BLaER1 treated with 17β-estradiol and CSF1 and Interleukin-3, amounts not matched to agents 10 nM and 100 nM (cell line): Measurements from ENCODE around the gene NRG3.
A peak's percentile ranks its signal among the peaks of the same experiment; 100 is the strongest.

Experiments
- H3K27ac ChIP-seq, 11 experiments: shearing (Covaris generic); formaldehyde crosslinking; 2 replicates each; pipeline ENCODE4 v1.8.1; 2022
- H3K27me3 ChIP-seq, 11 experiments: shearing (Covaris generic); formaldehyde crosslinking; 2 replicates each; pipeline ENCODE4 v1.8.1; 2022
- H3K36me3 ChIP-seq, 11 experiments: shearing (Covaris generic); formaldehyde crosslinking; 2 replicates each; pipeline ENCODE4 v1.8.1; 2022
- H3K4me1 ChIP-seq, 10 experiments: shearing (Covaris generic); formaldehyde crosslinking; 2 replicates each; pipeline ENCODE4 v1.8.1; 2022
- H3K4me2 ChIP-seq, 11 experiments: shearing (Covaris generic); formaldehyde crosslinking; 2 replicates each; pipeline ENCODE4 v1.8.1; 2022
- H3K4me3 ChIP-seq, 10 experiments: shearing (Covaris generic); formaldehyde crosslinking; 2 replicates each; pipeline ENCODE4 v1.8.1; 2022
- H3K9ac ChIP-seq, 11 experiments: shearing (Covaris generic); formaldehyde crosslinking; 2 replicates each; pipeline ENCODE4 v1.8.1; 2022
- H3K9me3 ChIP-seq, 11 experiments: shearing (Covaris generic); formaldehyde crosslinking; replicated peaks in 1 of 11; 2 replicates each; pipeline ENCODE4 v1.8.1; 2022
- H4K20me1 ChIP-seq, 11 experiments: shearing (Covaris generic); formaldehyde crosslinking; 2 replicates each; pipeline ENCODE4 v1.8.1; 2022
- Cebpa-rat ChIP-seq, 11 experiments: shearing (Covaris generic); IDR thresholded peaks; 2 replicates each; pipeline ENCODE4 v1.8.1; 2022

NRG3 gene

GRCh38 chr10:82498976-82499375 is 624.0 kb downstream of the NRG3 start:
- peaks cover 0 to 28% (median 8%) of the 10 kb centered on the region in 11 experiments; a peak in 11 of 22 replicates for H3K9me3 ChIP-seq
- TF ChIP-seq Cebpa-rat (IDR thresholded peaks at IDR 0.05), result no peak

GRCh38 chr10:82505009-82505408 is 630.0 kb downstream of the NRG3 start:
- Histone ChIP-seq H3K9ac (peak overlapping the region in 1 of 11 experiments; percentile 15; a peak in 1 of 22 replicates), H3K4me3 (no peak overlapping the region), H3K9me3 (peaks cover 0 to 21% (median 0%) of the 10 kb centered on the region in 11 experiments; a peak in 4 of 22 replicates), H4K20me1 (no peaks in the 10 kb centered on the region), H3K4me1 (peaks cover 6 to 46% (median 29%) of the 10 kb centered on the region in 10 experiments; a peak in 18 of 20 replicates), H3K27ac (peak overlapping the region in 3 of 11 experiments; percentile 18 to 41 (median 39); a peak in 3 of 22 replicates), H3K36me3 (0 out of 22 replicates have a peak, but pooled peaks cover 0 to 5% (median 0%) of the 10 kb centered on the region in 11 experiments), H3K4me2 (peak overlapping the region; percentile 50 to 72 (median 59); a peak in 19 of 22 replicates), H3K27me3 (no peaks in the 10 kb centered on the region)
- TF ChIP-seq Cebpa-rat (IDR thresholded peaks at IDR 0.05), result no peak

More at GRCh38 chr10:82498976-82499375, 624.0 kb downstream of the NRG3 start:
- Histone ChIP-seq H3K27me3 (no peaks in the 10 kb centered on the region), H3K4me3 (no peak overlapping the region), H3K27ac (no peak overlapping the region), H3K9ac (no peak overlapping the region), H3K4me1 (peaks cover 0 to 15% (median 9%) of the 10 kb centered on the region in 10 experiments; a peak in 8 of 20 replicates), H3K4me2 (no peak overlapping the region), H4K20me1 (no peaks in the 10 kb centered on the region), H3K36me3 (peaks cover 0 to 8% (median 0%) of the 10 kb centered on the region in 11 experiments; a peak in 3 of 22 replicates)

GRCh38 chr10:82506680-82507376 is 631.8 kb downstream of the NRG3 start:
- Histone ChIP-seq H3K27ac (no peak overlapping the region), H3K4me3 (no peak overlapping the region), H4K20me1 (no peaks in the 10 kb centered on the region), H3K9ac (no peak overlapping the region), H3K36me3 (0 out of 22 replicates have a peak, but pooled peaks cover 0 to 5% (median 0%) of the 10 kb centered on the region in 11 experiments), H3K4me1 (peaks cover 6 to 46% (median 29%) of the 10 kb centered on the region in 10 experiments; a peak in 18 of 20 replicates), H3K4me2 (peak overlapping the region in 1 of 11 experiments; percentile 1; a peak in 2 of 22 replicates), H3K9me3 (peaks cover 0 to 13% (median 0%) of the 10 kb centered on the region in 11 experiments; a peak in 4 of 22 replicates), H3K27me3 (no peaks in the 10 kb centered on the region)
- TF ChIP-seq Cebpa-rat (IDR thresholded peaks at IDR 0.05), result no peak

- Histone ChIP-seq H3K4me2 (no peak overlapping the region; a peak in 1 of 22 replicates), H3K27ac (no peak overlapping the region), H3K4me1 (peaks cover 0 to 18% (median 3%) of the 10 kb centered on the region in 10 experiments; a peak in 6 of 20 replicates), H4K20me1 (no peaks in the 10 kb centered on the region), H3K27me3 (no peaks in the 10 kb centered on the region), H3K36me3 (peaks cover 0 to 7% (median 0%) of the 10 kb centered on the region in 11 experiments; a peak in 2 of 22 replicates), H3K4me3 (no peak overlapping the region), H3K9ac (no peak overlapping the region), H3K9me3 (peaks cover 0 to 22% (median 15%) of the 10 kb centered on the region in 11 experiments; a peak in 16 of 22 replicates)
- no peak for TF ChIP-seq Cebpa-rat (IDR thresholded peaks at IDR 0.05)
Observed at GRCh38 chr10:82515256-82515655, 640.3 kb downstream of the NRG3 start.

- no peak overlapping the region for H3K27ac ChIP-seq
- H3K36me3 ChIP-seq, result 0 out of 22 replicates have a peak, but pooled peaks cover 0 to 2% (median 0%) of the 10 kb centered on the region in 11 experiments
- no peaks in the 10 kb centered on the region for H4K20me1 ChIP-seq
- no peak overlapping the region for H3K9ac ChIP-seq
- no peaks in the 10 kb centered on the region for H3K27me3 ChIP-seq
- H3K4me3 ChIP-seq, result no peak overlapping the region
- peak overlapping the region in 4 of 11 experiments; percentile 8 to 24 (median 16); a peak in 4 of 22 replicates for H3K4me2 ChIP-seq
- H3K9me3 ChIP-seq, result peaks cover 0 to 2% (median under 1%) of the 10 kb centered on the region in 11 experiments; a peak in 6 of 22 replicates
- peaks cover 0 to 21% (median 6%) of the 10 kb centered on the region in 10 experiments; a peak in 5 of 20 replicates for H3K4me1 ChIP-seq
- no peak for TF ChIP-seq Cebpa-rat (IDR thresholded peaks at IDR 0.05)
Observed at GRCh38 chr10:82529062-82529461, 654.1 kb downstream of the NRG3 start.

GRCh38 chr10:82535457-82535856 is 660.5 kb downstream of the NRG3 start:
- Histone ChIP-seq H4K20me1 (no peaks in the 10 kb centered on the region), H3K27ac (no peak overlapping the region), H3K9ac (no peak overlapping the region), H3K4me3 (no peak overlapping the region), H3K27me3 (no peaks in the 10 kb centered on the region), H3K4me1 (no peaks in the 10 kb centered on the region), H3K9me3 (peaks cover 0 to 10% (median 4%) of the 10 kb centered on the region in 11 experiments; a peak in 6 of 22 replicates), H3K36me3 (peaks cover 0 to 6% (median 0%) of the 10 kb centered on the region in 11 experiments; a peak in 1 of 22 replicates), H3K4me2 (no peak overlapping the region)
- no peak for TF ChIP-seq Cebpa-rat (IDR thresholded peaks at IDR 0.05)

- no peak for TF ChIP-seq Cebpa-rat (IDR thresholded peaks at IDR 0.05)
- H3K36me3 ChIP-seq, result peaks cover 0 to 6% (median 0%) of the 10 kb centered on the region in 11 experiments; a peak in 1 of 22 replicates
- no peak overlapping the region for H3K4me3 ChIP-seq
- no peaks in the 10 kb centered on the region for H3K4me1 ChIP-seq
- peaks cover 0 to 10% (median 4%) of the 10 kb centered on the region in 11 experiments; a peak in 6 of 22 replicates for H3K9me3 ChIP-seq
- no peak overlapping the region for H3K4me2 ChIP-seq
- H3K27me3 ChIP-seq, result no peaks in the 10 kb centered on the region
- H3K27ac ChIP-seq, result no peak overlapping the region
- no peak overlapping the region for H3K9ac ChIP-seq
- no peaks in the 10 kb centered on the region for H4K20me1 ChIP-seq
Observed at GRCh38 chr10:82536668-82537067, 661.7 kb downstream of the NRG3 start.

GRCh38 chr10:82538272-82538671 is 663.3 kb downstream of the NRG3 start:
- H3K4me2 ChIP-seq, result no peak overlapping the region
- no peak for TF ChIP-seq Cebpa-rat (IDR thresholded peaks at IDR 0.05)
- H4K20me1 ChIP-seq, result no peaks in the 10 kb centered on the region

GRCh38 chr10:82543631-82544030 is 668.6 kb downstream of the NRG3 start:
- no peaks in the 10 kb centered on the region; a peak in 1 of 22 replicates for H4K20me1 ChIP-seq
- H3K27ac ChIP-seq, result no peak overlapping the region
- no peak overlapping the region for H3K4me3 ChIP-seq
- H3K4me1 ChIP-seq, result no peaks in the 10 kb centered on the region
- no peaks in the 10 kb centered on the region for H3K27me3 ChIP-seq
- peaks cover 0 to 4% (median 0%) of the 10 kb centered on the region in 11 experiments; a peak in 2 of 22 replicates for H3K36me3 ChIP-seq
- H3K9me3 ChIP-seq, result peaks cover 0 to 3% (median 0%) of the 10 kb centered on the region in 11 experiments; a peak in 2 of 22 replicates
- no peak overlapping the region for H3K4me2 ChIP-seq
- no peak for TF ChIP-seq Cebpa-rat (IDR thresholded peaks at IDR 0.05)
- no peak overlapping the region for H3K9ac ChIP-seq

More at GRCh38 chr10:82538272-82538671, 663.3 kb downstream of the NRG3 start:
- no peak overlapping the region for H3K27ac ChIP-seq
- H3K9ac ChIP-seq, result no peak overlapping the region
- no peak overlapping the region for H3K4me3 ChIP-seq
- H3K4me1 ChIP-seq, result no peaks in the 10 kb centered on the region
- peaks cover 0 to 6% (median 0%) of the 10 kb centered on the region in 11 experiments; a peak in 1 of 22 replicates for H3K36me3 ChIP-seq
- H3K27me3 ChIP-seq, result no peaks in the 10 kb centered on the region
- peaks cover 0 to 10% (median 4%) of the 10 kb centered on the region in 11 experiments; a peak in 6 of 22 replicates for H3K9me3 ChIP-seq
